PC-3 (cell line): ENCODE results near the gene FGD5. TPM values are rescaled to one million over a fixed set of nuclear protein-coding genes. Genes with fewer than 3 reads are reported as not detected.

Source experiments
- ATAC-seq: fragments of 200-7000 bp; cut with Tn5 transposase; 2 replicates; pipeline ENCODE4 v1.9.1; 2020; ENCODE audit warnings: mild to moderate bottlenecking, moderate library complexity
- BruUV-seq: library from RNA; stranded (reverse); fragments of 400-500 nt; replicated peaks from 2 replicates; lab custom pipeline; 2021; lab: Mats Ljungman, UMichigan
- CTCF ChIA-PET: fragments of 300-600 bp; sonication (Branson Sonifier 250); formaldehyde crosslinking; loops from one replicate; lab custom pipeline; 2022; ENCODE audit warnings: antibody characterized with exemption; lab: Charles Lee
- POLR2A ChIA-PET: fragments of 300-600 bp; sonication (Branson Sonifier 250); formaldehyde crosslinking; loops from one replicate; lab custom pipeline; 2022; ENCODE audit warnings: antibody characterized with exemption; ENCODE audit not compliant: unreplicated experiment; lab: Charles Lee
- DNase-seq: peaks from one replicate; pipeline ENCODE4 v3.0.0-alpha.2; 2015
- H2AFZ ChIP-seq: fragments of 300-600 bp; sonication (generic); 2 replicates; pipeline ENCODE4 v1.6.0; 2016; ENCODE audit warnings: antibody characterized with exemption, low read length
- H3F3A ChIP-seq: fragments of 300-600 bp; sonication (generic); one replicate; pipeline ENCODE4 v1.6.0; 2017; ENCODE audit warnings: antibody characterized with exemption, low read length, control low read depth, mild to moderate bottlenecking; ENCODE audit not compliant: unreplicated experiment
- H3K27ac ChIP-seq: fragments of 300-600 bp; sonication (generic); 2 replicates; pipeline ENCODE4 v1.5.1; 2016; ENCODE audit warnings: mild to moderate bottlenecking, low read length
- H3K27me3 ChIP-seq: fragments of 300-600 bp; sonication (generic); 2 replicates; pipeline ENCODE4 v1.6.1; 2016; ENCODE audit warnings: low read length, mixed read lengths
- H3K36me3 ChIP-seq: fragments of 300-600 bp; sonication (generic); 2 replicates; pipeline ENCODE4 v1.6.1; 2016; ENCODE audit warnings: low read depth, mixed run types, low read length, mixed read lengths
- H3K4me1 ChIP-seq: fragments of 300-600 bp; sonication (generic); 2 replicates; pipeline ENCODE4 v1.5.1; 2016; ENCODE audit warnings: low read length; ENCODE audit not compliant: insufficient read depth
- H3K4me2 ChIP-seq: fragments of 300-600 bp; sonication (generic); 2 replicates; pipeline ENCODE4 v1.6.0; 2016; ENCODE audit warnings: low read length
- H3K4me3 ChIP-seq: fragments of 300-600 bp; sonication (generic); 2 replicates; pipeline ENCODE4 v1.5.1; 2016; ENCODE audit warnings: mild to moderate bottlenecking, low read length, mixed read lengths
- H3K79me2 ChIP-seq: fragments of 300-600 bp; sonication (generic); 2 replicates; pipeline ENCODE4 v1.6.1; 2017; ENCODE audit warnings: low read length, mixed read lengths
- H3K9ac ChIP-seq: fragments of 300-600 bp; sonication (generic); 2 replicates; pipeline ENCODE4 v1.6.0; 2016; ENCODE audit warnings: mild to moderate bottlenecking, low read length
- H3K9me2 ChIP-seq: fragments of 300-600 bp; sonication (generic); replicated peaks from 2 replicates; pipeline ENCODE4 v1.6.1; 2016; ENCODE audit warnings: mixed run types, low read length, mixed read lengths
- H3K9me3 ChIP-seq: fragments of 300-600 bp; sonication (generic); 2 replicates; pipeline ENCODE4 v1.6.1; 2016; ENCODE audit warnings: low read length, mixed read lengths
- H4K20me1 ChIP-seq: fragments of 300-600 bp; sonication (generic); 2 replicates; pipeline ENCODE4 v1.6.1; 2016; ENCODE audit warnings: low read length, mixed read lengths
- CTCF ChIP-seq: fragments of 300-600 bp; sonication (generic); conservative IDR thresholded peaks from 2 replicates; pipeline ENCODE4 v1.5.1; 2017; ENCODE audit warnings: antibody characterized with exemption, low read depth, mild to moderate bottlenecking, low read length
- EZH2 ChIP-seq: fragments of 300-600 bp; sonication (generic); IDR thresholded peaks from one replicate; pipeline ENCODE4 v1.6.1; 2017; ENCODE audit warnings: antibody characterized with exemption, mild to moderate bottlenecking, low read length; ENCODE audit not compliant: unreplicated experiment
- EZH2phosphoT487 ChIP-seq: fragments of 300-600 bp; sonication (generic); IDR thresholded peaks from 2 replicates; pipeline ENCODE4 v1.6.1; 2018; ENCODE audit warnings: mild to moderate bottlenecking, antibody characterized with exemption, low read length, borderline replicate concordance
- intact Hi-C: fragments of 100-400 bp; cut with micrococcal nuclease; formaldehyde crosslinking; loops from 2 replicates; pipeline ENCODE4 v1.9.0; 2023
- total RNA-seq: library from RNA; depleted of rRNA; stranded (reverse); fragments of >200 nt; gene quantifications from 2 replicates; pipeline ENCODE4 v1.2.3, GENCODE V29; 2014

The FGD5 gene
- total RNA-seq, 1 experiment from 2014 or later = not detected

DNA sequence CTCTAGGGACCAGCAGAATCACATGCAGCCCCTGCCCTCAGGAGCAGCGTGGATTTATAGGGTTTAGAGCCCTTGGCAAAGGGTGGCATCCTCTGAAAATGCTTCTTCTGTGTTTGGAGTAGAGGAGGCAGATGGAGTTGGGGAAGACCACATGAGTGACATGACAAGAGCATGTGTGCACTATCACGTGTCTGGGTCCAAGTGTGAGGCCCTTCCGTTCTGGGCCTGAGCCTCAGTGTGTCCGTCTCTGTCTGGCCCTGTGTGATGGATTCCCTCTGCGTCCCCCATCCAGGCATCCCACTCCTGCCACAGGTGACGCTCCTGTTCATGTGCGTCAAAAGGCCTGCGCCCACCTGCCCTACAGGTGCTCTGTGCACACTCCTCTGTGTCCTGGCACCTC lies 30.1 kb downstream of the FGD5 start:
- H3K4me3 ChIP-seq = no peak overlapping the region
- CTCF ChIA-PET = no interaction called here

DNA sequence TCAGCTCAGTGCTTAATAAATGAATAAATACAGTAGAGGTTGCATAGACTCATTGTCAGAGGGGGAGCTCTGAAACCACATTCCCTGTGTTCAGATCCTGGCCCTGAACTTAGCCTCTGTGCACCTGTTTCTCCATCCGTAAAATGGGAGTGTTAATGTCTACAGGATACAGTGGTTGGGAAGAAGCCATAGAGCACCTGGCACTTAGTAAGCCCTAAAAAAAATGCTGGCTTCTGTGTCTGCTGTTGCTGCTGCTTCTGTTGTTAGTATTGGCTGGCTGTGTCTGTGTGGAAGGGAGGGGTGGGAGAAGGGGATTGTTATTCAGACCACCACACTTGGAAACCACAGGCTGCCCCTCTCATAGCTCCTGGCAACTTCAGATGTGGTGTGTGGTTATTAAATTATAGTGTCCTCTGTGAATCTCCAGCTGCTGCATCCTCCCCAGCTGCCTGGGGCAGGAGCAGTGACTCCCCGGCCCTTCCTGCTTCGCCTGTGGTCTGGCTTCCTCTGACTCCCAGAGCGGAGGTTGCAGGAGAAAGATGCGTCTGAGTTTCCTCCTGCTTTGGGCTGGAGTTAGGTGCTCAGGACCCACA lies 31.0 kb downstream of the FGD5 start:
- H3K36me3 ChIP-seq = no peaks in the 10 kb centered on the region
- no peaks in the 10 kb centered on the region for H3K4me1 ChIP-seq
- peaks cover 62% of the 10 kb centered on the region for H3K27me3 ChIP-seq
- no peaks in the 10 kb centered on the region for H3K79me2 ChIP-seq
- no peaks in the 10 kb centered on the region for H3K9me3 ChIP-seq
- intact Hi-C loops = no loop called here
- ChIA-PET POLR2A (no interaction called here), CTCF (no interaction called here)
- no peak for ATAC-seq
- H3K4me2 ChIP-seq = no peak overlapping the region
- H3K4me3 ChIP-seq = no peak overlapping the region
- H3K27ac ChIP-seq = no peak overlapping the region
- H3K9me2 ChIP-seq = no peaks in the 10 kb centered on the region
- no peaks in the 10 kb centered on the region for H4K20me1 ChIP-seq
- H3K9ac ChIP-seq = no peak overlapping the region
- no peak for DNase-seq
- no peak for TF ChIP-seq EZH2
- no peak for TF ChIP-seq CTCF
- TF ChIP-seq EZH2phosphoT487 = no peak
- H3F3A ChIP-seq = no peaks in the 10 kb centered on the region
- no peak overlapping the region for H2AFZ ChIP-seq
- no TSS peak for BruUV-seq

More for the DNA sequence above, 30.1 kb downstream of the FGD5 start:
- ATAC-seq (no peak), DNase-seq (no peak)
- Histone ChIP-seq H3K4me2 (no peak overlapping the region), H3K36me3 (no peaks in the 10 kb centered on the region), H3K27me3 (peaks cover 68% of the 10 kb centered on the region), H2AFZ (no peak overlapping the region), H3K4me1 (no peaks in the 10 kb centered on the region), H3K79me2 (no peaks in the 10 kb centered on the region), H3K9me2 (no peaks in the 10 kb centered on the region), H4K20me1 (no peaks in the 10 kb centered on the region), H3K9ac (no peak overlapping the region), H3F3A (no peaks in the 10 kb centered on the region), H3K9me3 (no peaks in the 10 kb centered on the region), H3K27ac (no peak overlapping the region)
- intact Hi-C loops = no loop called here
- POLR2A ChIA-PET = no interaction called here
- TF ChIP-seq EZH2phosphoT487 (no peak), EZH2 (no peak), CTCF (no peak)
- BruUV-seq = no TSS peak

GRCh38 chr3:14852058-14852594 lies 33.4 kb downstream of the FGD5 start:
- no peak for TF ChIP-seq CTCF
- no peak for TF ChIP-seq EZH2
- TF ChIP-seq EZH2phosphoT487 = no peak
- Histone ChIP-seq H3K9me3 (no peaks in the 10 kb centered on the region), H3K4me1 (no peaks in the 10 kb centered on the region), H3K27ac (no peak overlapping the region), H3K9ac (no peak overlapping the region), H4K20me1 (no peaks in the 10 kb centered on the region), H3K4me2 (no peak overlapping the region), H3K79me2 (no peaks in the 10 kb centered on the region), H3K36me3 (no peaks in the 10 kb centered on the region), H2AFZ (no peak overlapping the region), H3K27me3 (peaks cover 38% of the 10 kb centered on the region), H3K4me3 (no peak overlapping the region), H3F3A (no peaks in the 10 kb centered on the region), H3K9me2 (no peaks in the 10 kb centered on the region)
- BruUV-seq = no TSS peak
- POLR2A ChIA-PET = no interaction called here
- intact Hi-C loops = no loop called here
- CTCF ChIA-PET = no interaction called here
- no peak for DNase-seq
- no peak for ATAC-seq
